ENCODE measurements around the gene CLDN1. TPM values are rescaled to one million over a fixed set of nuclear protein-coding genes. Genes with fewer than 3 reads are reported as not detected.
"Not testable (repeated sequence)": the region's sequence is repeated elsewhere in the genome, so short reads cannot be mapped to it uniquely, and the experiment has no call there.

The CLDN1 gene
- total RNA-seq, 1 donor from 2014 or later, result 9.7 TPM

- no peak for DNase-seq (ENCODE audit: extremely low spot score, unreplicated experiment)
- peak overlapping the region; percentile 21 for H3K27ac Mint-ChIP-seq
- no peak for TF ChIP-seq CTCF (conservative IDR thresholded peaks at IDR 0.05)
- peaks cover 4% of the 10 kb centered on the region for H3K27me3 Mint-ChIP-seq
- peaks cover 7% of the 10 kb centered on the region for H3K4me1 Mint-ChIP-seq (ENCODE audit: unreplicated experiment)
- H3K9me3 Mint-ChIP-seq, result peaks cover 8% of the 10 kb centered on the region
- no peak overlapping the region for H3K4me3 Mint-ChIP-seq
- H3K36me3 Mint-ChIP-seq, result no peaks in the 10 kb centered on the region
These were observed 40.8 kb downstream of the CLDN1 start for GRCh38 chr3:190281308-190282051.

GRCh38 chr3:190279690-190280089 lies 42.6 kb downstream of the CLDN1 start:
- H3K36me3 Mint-ChIP-seq, result no peaks in the 10 kb centered on the region
- no peak overlapping the region for H3K4me3 Mint-ChIP-seq
- no peak for DNase-seq (ENCODE audit: extremely low spot score, unreplicated experiment)
- H3K9me3 Mint-ChIP-seq, result no peaks in the 10 kb centered on the region
- peaks cover 4% of the 10 kb centered on the region for H3K27me3 Mint-ChIP-seq
- peaks cover 7% of the 10 kb centered on the region for H3K4me1 Mint-ChIP-seq (ENCODE audit: unreplicated experiment)
- no peak for TF ChIP-seq CTCF (conservative IDR thresholded peaks at IDR 0.05)
- H3K27ac Mint-ChIP-seq, result no peak overlapping the region

GRCh38 chr3:190272747-190273146 lies 49.5 kb downstream of the CLDN1 start:
- Mint-ChIP-seq H3K4me1 (ENCODE audit: unreplicated experiment) (no peaks in the 10 kb centered on the region), H3K9me3 (no peaks in the 10 kb centered on the region), H3K27ac (no peak overlapping the region), H3K36me3 (no peaks in the 10 kb centered on the region), H3K4me3 (no peak overlapping the region), H3K27me3 (peaks cover 1% of the 10 kb centered on the region)
- no peak for DNase-seq (ENCODE audit: extremely low spot score, unreplicated experiment)
- no peak for TF ChIP-seq CTCF (conservative IDR thresholded peaks at IDR 0.05)

DNA sequence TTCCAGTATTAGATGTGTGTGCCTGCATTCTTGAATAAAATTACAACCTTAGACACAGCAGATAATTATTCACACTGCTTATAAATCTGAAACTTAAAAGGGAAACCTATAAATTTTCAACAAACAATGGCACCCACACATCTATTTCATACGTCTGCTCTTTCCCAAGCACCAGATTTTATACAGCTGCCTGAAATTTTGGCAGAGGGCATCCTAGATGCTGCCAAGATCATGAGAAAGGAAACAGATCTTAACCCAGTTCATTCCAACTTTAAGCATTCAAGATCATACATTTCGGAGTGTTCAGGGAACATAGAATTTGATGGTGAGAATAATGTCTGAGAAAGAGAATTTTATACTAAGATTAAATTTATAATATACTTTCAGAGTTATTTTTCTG lies 53.1 kb downstream of the CLDN1 start:
- no peaks in the 10 kb centered on the region for H3K4me1 Mint-ChIP-seq (ENCODE audit: unreplicated experiment)
- H3K4me3 Mint-ChIP-seq, result no peak overlapping the region
- no peaks in the 10 kb centered on the region for H3K36me3 Mint-ChIP-seq
- no peaks in the 10 kb centered on the region for H3K9me3 Mint-ChIP-seq
- no peaks in the 10 kb centered on the region for H3K27me3 Mint-ChIP-seq
- DNase-seq (ENCODE audit: extremely low spot score, unreplicated experiment), result no peak
- no peak overlapping the region for H3K27ac Mint-ChIP-seq
- no peak for TF ChIP-seq CTCF (conservative IDR thresholded peaks at IDR 0.05)

- not testable (repeated sequence) for H3K9me3 Mint-ChIP-seq; H3K4me1 Mint-ChIP-seq (ENCODE audit: unreplicated experiment); H3K27me3 Mint-ChIP-seq; H3K36me3 Mint-ChIP-seq; H3K27ac Mint-ChIP-seq; DNase-seq (ENCODE audit: extremely low spot score, unreplicated experiment); H3K4me3 Mint-ChIP-seq
These were observed 54.8 kb downstream of the CLDN1 start for GRCh38 chr3:190267464-190267863.

GRCh38 chr3:190266913-190267290 lies 55.3 kb downstream of the CLDN1 start:
- DNase-seq (ENCODE audit: extremely low spot score, unreplicated experiment), result no peak
- no peak for TF ChIP-seq CTCF (conservative IDR thresholded peaks at IDR 0.05)
- H3K27me3 Mint-ChIP-seq, result no peaks in the 10 kb centered on the region
- no peak overlapping the region for H3K27ac Mint-ChIP-seq
- no peak overlapping the region for H3K4me3 Mint-ChIP-seq
- H3K36me3 Mint-ChIP-seq, result no peaks in the 10 kb centered on the region
- H3K4me1 Mint-ChIP-seq (ENCODE audit: unreplicated experiment), result peaks cover 2% of the 10 kb centered on the region
- no peaks in the 10 kb centered on the region for H3K9me3 Mint-ChIP-seq

Measured in type B pancreatic cell (in vitro differentiated cells).